Liver (tissue), 9 donors: ENCODE results near the gene CALU. TPM values are rescaled to one million over a fixed set of nuclear protein-coding genes. Genes with fewer than 3 reads are reported as not detected.

Experiments
- DNase-seq: peaks from one replicate; pipeline ENCODE4 v3.0.0-alpha.2; 2017; ENCODE audit warnings: low spot score
- H3K27ac ChIP-seq, 2 donors: one replicate each; pipeline ENCODE4 v1.7.0; 2013; ENCODE audit warnings: inconsistent platforms in 2 of 2, low read length in 2 of 2, control low read depth in 1 of 2, low read depth in 1 of 2, mild to moderate bottlenecking in 1 of 2
- H3K27me3 ChIP-seq, 4 donors: one replicate each; pipeline versions ENCODE4 v1.6.1 to v1.7.0; 2013; ENCODE audit warnings: low read length in 3 of 4, inconsistent platforms in 1 of 4, mild to moderate bottlenecking in 1 of 4, moderate library complexity in 1 of 4; ENCODE audit not compliant: control insufficient read depth in 4 of 4, insufficient read depth in 4 of 4
- H3K36me3 ChIP-seq, 4 donors: one replicate each; pipeline versions ENCODE4 v1.6.1 to v1.7.0; 2013; ENCODE audit warnings: low read length in 3 of 4, mild to moderate bottlenecking in 3 of 4, low read depth in 1 of 4, moderate library complexity in 1 of 4; ENCODE audit not compliant: control insufficient read depth in 4 of 4, insufficient read depth in 3 of 4
- H3K4me1 ChIP-seq, 4 donors: one replicate each; pipeline versions ENCODE4 v1.6.1 to v1.7.0; 2013; ENCODE audit warnings: low read length in 3 of 4, mild to moderate bottlenecking in 3 of 4, moderate library complexity in 1 of 4; ENCODE audit not compliant: control insufficient read depth in 4 of 4, insufficient read depth in 4 of 4
- H3K4me3 ChIP-seq, 3 donors: one replicate each; pipeline versions ENCODE4 v1.6.1 to v1.7.0; 2013; ENCODE audit warnings: low read length in 3 of 3, control low read depth in 1 of 3, low read depth in 1 of 3, mild to moderate bottlenecking in 1 of 3
- H3K9ac ChIP-seq, 2 donors: one replicate each; pipeline ENCODE4 v1.7.0; 2013; ENCODE audit warnings: low read length in 2 of 2, mild to moderate bottlenecking in 2 of 2, moderate library complexity in 2 of 2, control low read depth in 1 of 2, low read depth in 1 of 2
- H3K9me3 ChIP-seq, 4 donors: one replicate each; pipeline versions ENCODE4 v1.6.1 to v1.7.0; 2013; ENCODE audit warnings: low read length in 3 of 4; ENCODE audit not compliant: control insufficient read depth in 4 of 4
- EGR1 ChIP-seq, 2 donors: IDR thresholded peaks; 2 replicates each; pipeline ENCODE4 v1.6.1; 2016 to 2018; ENCODE audit warnings: antibody characterized with exemption in 2 of 2, low read depth in 2 of 2
- FOXA1 ChIP-seq: IDR thresholded peaks from 2 replicates; pipeline ENCODE4 v1.6.1; 2016; ENCODE audit warnings: antibody characterized with exemption
- FOXA2 ChIP-seq: IDR thresholded peaks from 2 replicates; pipeline ENCODE4 v1.6.1; 2016; ENCODE audit warnings: antibody characterized with exemption
- GABPA ChIP-seq, 2 donors: IDR thresholded peaks in 1 of 2; conservative IDR thresholded peaks in 1 of 2; 2 replicates each; pipeline ENCODE4 v1.6.1; 2016; ENCODE audit warnings: antibody characterized with exemption in 2 of 2, mild to moderate bottlenecking in 1 of 2, moderate library complexity in 1 of 2
- HNF4A ChIP-seq, 2 donors: conservative IDR thresholded peaks; 2 replicates each; pipeline ENCODE4 v1.6.1; 2016; ENCODE audit warnings: antibody characterized with exemption in 2 of 2, mild to moderate bottlenecking in 2 of 2
- HNF4G ChIP-seq: IDR thresholded peaks from 2 replicates; pipeline ENCODE4 v1.6.1; 2016; ENCODE audit warnings: antibody characterized with exemption
- JUND ChIP-seq, 2 donors: IDR thresholded peaks; 2 replicates each; pipeline ENCODE4 v1.6.1; 2016; ENCODE audit warnings: antibody characterized with exemption in 2 of 2
- NR2F2 ChIP-seq: IDR thresholded peaks from 2 replicates; pipeline ENCODE4 v1.6.1; 2016; ENCODE audit warnings: antibody characterized with exemption
- RAD21 ChIP-seq, 2 donors: IDR thresholded peaks; 2 replicates each; pipeline ENCODE4 v1.6.1; 2016; ENCODE audit warnings: antibody characterized with exemption in 2 of 2, mild to moderate bottlenecking in 2 of 2
- RXRA ChIP-seq, 2 donors: IDR thresholded peaks; 2 replicates each; pipeline ENCODE4 v1.6.1; 2017 to 2018; ENCODE audit warnings: antibody characterized with exemption in 2 of 2, mild to moderate bottlenecking in 1 of 2
- SP1 ChIP-seq: IDR thresholded peaks from 2 replicates; pipeline ENCODE4 v1.6.1; 2018; ENCODE audit warnings: antibody characterized with exemption, mild to moderate bottlenecking
- TAF1 ChIP-seq: conservative IDR thresholded peaks from 2 replicates; pipeline ENCODE4 v1.6.1; 2016; ENCODE audit warnings: antibody characterized with exemption, mild to moderate bottlenecking
- YY1 ChIP-seq: IDR thresholded peaks from 2 replicates; pipeline ENCODE4 v1.6.1; 2016; ENCODE audit warnings: antibody characterized with exemption, mild to moderate bottlenecking
- WGBS: extraction: QIAGEN DNeasy Blood & Tissue Kit; methylation state at CpG from one replicate; pipeline ENCODE4 v1.1.7; 2013; 5-methylcytosine and 5-hydroxymethylcytosine counted together
- polyA plus RNA-seq, 2 donors: library from polyadenylated mRNA; stranded (reverse) in 1 of 2; unstranded in 1 of 2; fragments of 200-250 nt in 1 of 2; fragments of >200 nt in 1 of 2; fragmentation: Nextera tagmentation in 1 of 2; extraction: Ambion mirVana in 1 of 2; gene quantifications; one replicate each; pipeline versions ENCODE4 v1.2.1 to v1.2.3, GENCODE V29; 2013 to 2015
- total RNA-seq, 2 donors: library from RNA; depleted of rRNA; stranded (reverse); fragments of >200 nt; gene quantifications; one replicate each; pipeline ENCODE4 v1.2.3, GENCODE V29; 2014
- TF ChIP-seq, protein P1 (sequence below): IDR thresholded peaks from 2 replicates; pipeline ENCODE4 v1.6.1; 2016; ENCODE audit warnings: antibody characterized with exemption
- TF ChIP-seq, protein P2 (sequence below): IDR thresholded peaks from 2 replicates; pipeline ENCODE4 v1.6.1; 2016; ENCODE audit warnings: antibody characterized with exemption, mild to moderate bottlenecking
- TF ChIP-seq, protein P3 (sequence below): IDR thresholded peaks from 2 replicates; pipeline ENCODE4 v1.6.1; 2016; ENCODE audit warnings: antibody characterized with exemption
- TF ChIP-seq, protein P4 (sequence below): fragments of 150-350 bp; IDR thresholded peaks from 2 replicates; pipeline ENCODE4 v1.5.1; 2017; ENCODE audit warnings: improper control_type of control experiment, low read depth, low read length; ENCODE audit not compliant: missing input control
- TF ChIP-seq, protein P5 (sequence below): IDR thresholded peaks from 2 replicates; pipeline ENCODE4 v1.6.1; 2016; ENCODE audit warnings: antibody characterized with exemption
- donor health status: healthy.
- donor health status: healthy.
- donor health status: healthy.
- donor health status: healthy.
- donor health status: healthy.

The CALU gene
- total and polyA plus RNA-seq, 4 donors: 37.1 to 57.9 (median 42.5) TPM

- H3K9ac ChIP-seq: no peak overlapping the region
- no peak overlapping the region for H3K4me3 ChIP-seq
- H3K4me1 ChIP-seq: no peaks in the 10 kb centered on the region
- H3K36me3 ChIP-seq: no peaks in the 10 kb centered on the region
- no peaks in the 10 kb centered on the region for H3K9me3 ChIP-seq
- H3K27ac ChIP-seq: no peak overlapping the region
- TF ChIP-seq TAF1 (no peak), RAD21 (IDR thresholded peaks at IDR 0.05) (no peak), YY1 (no peak), FOXA1 (no peak), HNF4G (no peak), GABPA (IDR thresholded peaks at IDR 0.05 in 1 of 2, conservative IDR thresholded peaks at IDR 0.05 in 1 of 2) (no peak), EGR1 (IDR thresholded peaks at IDR 0.05; ENCODE audit: low read depth in 2 of 2) (no peak), HNF4A (conservative IDR thresholded peaks at IDR 0.05) (no peak), JUND (IDR thresholded peaks at IDR 0.05) (no peak), SP1 (no peak), RXRA (IDR thresholded peaks at IDR 0.05) (no peak), FOXA2 (no peak), NR2F2 (no peak)
- TF ChIP-seq, protein P1, sequence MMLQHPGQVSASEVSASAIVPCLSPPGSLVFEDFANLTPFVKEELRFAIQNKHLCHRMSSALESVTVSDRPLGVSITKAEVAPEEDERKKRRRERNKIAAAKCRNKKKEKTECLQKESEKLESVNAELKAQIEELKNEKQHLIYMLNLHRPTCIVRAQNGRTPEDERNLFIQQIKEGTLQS: no peak
- TF ChIP-seq, protein P2, sequence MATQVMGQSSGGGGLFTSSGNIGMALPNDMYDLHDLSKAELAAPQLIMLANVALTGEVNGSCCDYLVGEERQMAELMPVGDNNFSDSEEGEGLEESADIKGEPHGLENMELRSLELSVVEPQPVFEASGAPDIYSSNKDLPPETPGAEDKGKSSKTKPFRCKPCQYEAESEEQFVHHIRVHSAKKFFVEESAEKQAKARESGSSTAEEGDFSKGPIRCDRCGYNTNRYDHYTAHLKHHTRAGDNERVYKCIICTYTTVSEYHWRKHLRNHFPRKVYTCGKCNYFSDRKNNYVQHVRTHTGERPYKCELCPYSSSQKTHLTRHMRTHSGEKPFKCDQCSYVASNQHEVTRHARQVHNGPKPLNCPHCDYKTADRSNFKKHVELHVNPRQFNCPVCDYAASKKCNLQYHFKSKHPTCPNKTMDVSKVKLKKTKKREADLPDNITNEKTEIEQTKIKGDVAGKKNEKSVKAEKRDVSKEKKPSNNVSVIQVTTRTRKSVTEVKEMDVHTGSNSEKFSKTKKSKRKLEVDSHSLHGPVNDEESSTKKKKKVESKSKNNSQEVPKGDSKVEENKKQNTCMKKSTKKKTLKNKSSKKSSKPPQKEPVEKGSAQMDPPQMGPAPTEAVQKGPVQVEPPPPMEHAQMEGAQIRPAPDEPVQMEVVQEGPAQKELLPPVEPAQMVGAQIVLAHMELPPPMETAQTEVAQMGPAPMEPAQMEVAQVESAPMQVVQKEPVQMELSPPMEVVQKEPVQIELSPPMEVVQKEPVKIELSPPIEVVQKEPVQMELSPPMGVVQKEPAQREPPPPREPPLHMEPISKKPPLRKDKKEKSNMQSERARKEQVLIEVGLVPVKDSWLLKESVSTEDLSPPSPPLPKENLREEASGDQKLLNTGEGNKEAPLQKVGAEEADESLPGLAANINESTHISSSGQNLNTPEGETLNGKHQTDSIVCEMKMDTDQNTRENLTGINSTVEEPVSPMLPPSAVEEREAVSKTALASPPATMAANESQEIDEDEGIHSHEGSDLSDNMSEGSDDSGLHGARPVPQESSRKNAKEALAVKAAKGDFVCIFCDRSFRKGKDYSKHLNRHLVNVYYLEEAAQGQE: no peak
- TF ChIP-seq, protein P3, sequence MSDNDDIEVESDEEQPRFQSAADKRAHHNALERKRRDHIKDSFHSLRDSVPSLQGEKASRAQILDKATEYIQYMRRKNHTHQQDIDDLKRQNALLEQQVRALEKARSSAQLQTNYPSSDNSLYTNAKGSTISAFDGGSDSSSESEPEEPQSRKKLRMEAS: no peak
- TF ChIP-seq, protein P4, sequence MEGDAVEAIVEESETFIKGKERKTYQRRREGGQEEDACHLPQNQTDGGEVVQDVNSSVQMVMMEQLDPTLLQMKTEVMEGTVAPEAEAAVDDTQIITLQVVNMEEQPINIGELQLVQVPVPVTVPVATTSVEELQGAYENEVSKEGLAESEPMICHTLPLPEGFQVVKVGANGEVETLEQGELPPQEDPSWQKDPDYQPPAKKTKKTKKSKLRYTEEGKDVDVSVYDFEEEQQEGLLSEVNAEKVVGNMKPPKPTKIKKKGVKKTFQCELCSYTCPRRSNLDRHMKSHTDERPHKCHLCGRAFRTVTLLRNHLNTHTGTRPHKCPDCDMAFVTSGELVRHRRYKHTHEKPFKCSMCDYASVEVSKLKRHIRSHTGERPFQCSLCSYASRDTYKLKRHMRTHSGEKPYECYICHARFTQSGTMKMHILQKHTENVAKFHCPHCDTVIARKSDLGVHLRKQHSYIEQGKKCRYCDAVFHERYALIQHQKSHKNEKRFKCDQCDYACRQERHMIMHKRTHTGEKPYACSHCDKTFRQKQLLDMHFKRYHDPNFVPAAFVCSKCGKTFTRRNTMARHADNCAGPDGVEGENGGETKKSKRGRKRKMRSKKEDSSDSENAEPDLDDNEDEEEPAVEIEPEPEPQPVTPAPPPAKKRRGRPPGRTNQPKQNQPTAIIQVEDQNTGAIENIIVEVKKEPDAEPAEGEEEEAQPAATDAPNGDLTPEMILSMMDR: no peak
- TF ChIP-seq, protein P5, sequence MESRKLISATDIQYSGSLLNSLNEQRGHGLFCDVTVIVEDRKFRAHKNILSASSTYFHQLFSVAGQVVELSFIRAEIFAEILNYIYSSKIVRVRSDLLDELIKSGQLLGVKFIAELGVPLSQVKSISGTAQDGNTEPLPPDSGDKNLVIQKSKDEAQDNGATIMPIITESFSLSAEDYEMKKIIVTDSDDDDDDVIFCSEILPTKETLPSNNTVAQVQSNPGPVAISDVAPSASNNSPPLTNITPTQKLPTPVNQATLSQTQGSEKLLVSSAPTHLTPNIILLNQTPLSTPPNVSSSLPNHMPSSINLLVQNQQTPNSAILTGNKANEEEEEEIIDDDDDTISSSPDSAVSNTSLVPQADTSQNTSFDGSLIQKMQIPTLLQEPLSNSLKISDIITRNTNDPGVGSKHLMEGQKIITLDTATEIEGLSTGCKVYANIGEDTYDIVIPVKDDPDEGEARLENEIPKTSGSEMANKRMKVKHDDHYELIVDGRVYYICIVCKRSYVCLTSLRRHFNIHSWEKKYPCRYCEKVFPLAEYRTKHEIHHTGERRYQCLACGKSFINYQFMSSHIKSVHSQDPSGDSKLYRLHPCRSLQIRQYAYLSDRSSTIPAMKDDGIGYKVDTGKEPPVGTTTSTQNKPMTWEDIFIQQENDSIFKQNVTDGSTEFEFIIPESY: no peak
- no peaks in the 10 kb centered on the region for H3K27me3 ChIP-seq
- 92% methylated on average over 8 of the region's 8 CpGs for WGBS
- DNase-seq: no peak
Measured at GRCh38 chr7:128807191-128807590, 68.0 kb downstream of the CALU start.
